Sigmoid colon (tissue), 4 donors: ENCODE measurements around the gene RASSF4.

Source experiments
- EP300 ChIP-seq, 4 donors: sonication (generic); formaldehyde crosslinking; IDR thresholded peaks; one replicate each; pipeline ENCODE4 v1.6.1; 2017; ENCODE audit warnings: antibody characterized with exemption in 4 of 4
- POLR2A ChIP-seq, 2 donors: fragments of 450-650 bp; IDR thresholded peaks; one replicate each; pipeline ENCODE4 v1.6.1; 2016; ENCODE audit warnings: antibody characterized with exemption in 2 of 2, mild to moderate bottlenecking in 2 of 2, moderate library complexity in 2 of 2
- POLR2AphosphoS5 ChIP-seq, 4 donors: sonication (generic); formaldehyde crosslinking; IDR thresholded peaks; one replicate each; pipeline ENCODE4 v1.6.1; 2017; ENCODE audit warnings: antibody characterized with exemption in 4 of 4
- TF ChIP-seq, protein P1 (sequence below), 4 experiments: fragments of 450-650 bp in 3 of 4; fragments of 200-600 bp in 1 of 4; IDR thresholded peaks; one replicate each; pipeline ENCODE4 v1.5.1; 2016 to 2019; ENCODE audit warnings: antibody characterized with exemption in 4 of 4, mild to moderate bottlenecking in 3 of 4, moderate library complexity in 2 of 4

DNA sequence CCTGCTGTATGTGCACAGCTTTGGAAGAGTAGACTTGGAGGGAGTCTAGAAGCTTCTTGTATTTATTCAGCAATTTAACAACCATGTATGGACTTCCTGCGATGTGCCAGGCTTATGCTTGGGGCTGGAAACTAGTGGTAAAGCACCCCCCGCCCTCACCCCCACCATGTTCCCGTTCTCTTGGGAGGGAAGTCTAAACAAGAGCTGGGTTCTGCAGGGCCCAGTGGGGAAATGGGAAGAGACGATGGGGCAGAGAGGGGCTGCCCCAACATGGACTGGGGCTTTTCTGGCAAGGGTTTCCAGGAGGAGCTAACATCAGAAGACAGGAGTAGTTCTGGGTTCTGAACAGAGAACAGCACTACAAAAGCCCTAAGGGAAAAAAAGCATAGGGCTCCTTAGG is 8.0 kb downstream of the RASSF4 start:
- TF ChIP-seq, protein P1, sequence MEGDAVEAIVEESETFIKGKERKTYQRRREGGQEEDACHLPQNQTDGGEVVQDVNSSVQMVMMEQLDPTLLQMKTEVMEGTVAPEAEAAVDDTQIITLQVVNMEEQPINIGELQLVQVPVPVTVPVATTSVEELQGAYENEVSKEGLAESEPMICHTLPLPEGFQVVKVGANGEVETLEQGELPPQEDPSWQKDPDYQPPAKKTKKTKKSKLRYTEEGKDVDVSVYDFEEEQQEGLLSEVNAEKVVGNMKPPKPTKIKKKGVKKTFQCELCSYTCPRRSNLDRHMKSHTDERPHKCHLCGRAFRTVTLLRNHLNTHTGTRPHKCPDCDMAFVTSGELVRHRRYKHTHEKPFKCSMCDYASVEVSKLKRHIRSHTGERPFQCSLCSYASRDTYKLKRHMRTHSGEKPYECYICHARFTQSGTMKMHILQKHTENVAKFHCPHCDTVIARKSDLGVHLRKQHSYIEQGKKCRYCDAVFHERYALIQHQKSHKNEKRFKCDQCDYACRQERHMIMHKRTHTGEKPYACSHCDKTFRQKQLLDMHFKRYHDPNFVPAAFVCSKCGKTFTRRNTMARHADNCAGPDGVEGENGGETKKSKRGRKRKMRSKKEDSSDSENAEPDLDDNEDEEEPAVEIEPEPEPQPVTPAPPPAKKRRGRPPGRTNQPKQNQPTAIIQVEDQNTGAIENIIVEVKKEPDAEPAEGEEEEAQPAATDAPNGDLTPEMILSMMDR (IDR thresholded peaks at IDR 0.05) = no peak
- TF ChIP-seq POLR2A (IDR thresholded peaks at IDR 0.05) (no peak), EP300 (IDR thresholded peaks at IDR 0.05) (no peak), POLR2AphosphoS5 (IDR thresholded peaks at IDR 0.05) (no peak)
